Fibroblast of mammary gland (primary cell): ENCODE results near the gene DOCK11.

Experiments
- DNase-seq: peaks from one replicate; pipeline ENCODE4 v3.0.0-alpha.2; 2010; ENCODE audit warnings: low read depth
- H3K4me3 ChIP-seq: 2 replicates; pipeline ENCODE4 v1.5.1; 2011; ENCODE audit warnings: low read depth, mild to moderate bottlenecking, low read length, moderate library complexity; ENCODE audit not compliant: control insufficient read depth
- TF ChIP-seq, protein P1 (sequence below): conservative IDR thresholded peaks from 2 replicates; pipeline ENCODE4 v1.5.1; 2011; ENCODE audit warnings: low read depth, low read length, inconsistent platforms; ENCODE audit not compliant: control insufficient read depth, insufficient read depth

The DOCK11 gene

DNA sequence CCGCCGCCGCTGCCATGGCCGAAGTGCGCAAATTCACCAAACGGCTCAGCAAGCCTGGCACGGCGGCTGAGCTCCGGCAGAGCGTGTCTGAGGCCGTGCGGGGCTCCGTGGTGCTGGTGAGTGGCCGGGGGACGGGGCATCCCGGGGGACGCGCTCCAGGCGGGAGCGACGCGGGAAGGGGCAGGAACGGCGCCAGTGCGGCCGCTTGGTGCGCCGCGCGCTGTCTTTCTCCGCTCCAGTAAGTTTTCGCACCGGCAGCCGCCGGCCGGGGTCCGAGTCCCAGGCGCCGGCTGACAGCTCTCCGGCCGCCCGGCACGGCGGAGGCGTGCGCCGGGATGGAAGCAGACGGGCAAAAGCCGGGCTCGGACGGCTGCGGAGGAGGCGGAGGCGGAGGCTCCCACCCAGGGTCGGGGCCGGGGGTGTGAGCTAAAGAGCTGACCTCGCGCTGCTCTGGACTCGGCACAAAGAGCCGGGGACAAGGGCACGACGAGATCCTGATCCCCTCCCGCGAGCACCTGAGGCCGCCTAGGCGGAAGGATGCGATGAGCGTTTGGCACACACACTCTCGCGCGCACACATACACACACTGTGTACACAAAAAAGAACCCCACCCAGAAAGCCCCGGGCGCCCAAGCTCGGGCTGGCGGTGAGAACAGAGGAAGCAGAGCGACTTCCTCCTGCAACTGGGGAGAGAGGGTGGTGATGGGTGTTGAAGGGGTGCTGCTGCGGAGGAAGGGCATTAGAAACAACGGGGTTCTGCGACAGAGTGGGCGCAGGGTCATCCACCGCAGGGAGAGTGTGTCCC, 545 bp downstream of the DOCK11 start:
- TF ChIP-seq, protein P1, sequence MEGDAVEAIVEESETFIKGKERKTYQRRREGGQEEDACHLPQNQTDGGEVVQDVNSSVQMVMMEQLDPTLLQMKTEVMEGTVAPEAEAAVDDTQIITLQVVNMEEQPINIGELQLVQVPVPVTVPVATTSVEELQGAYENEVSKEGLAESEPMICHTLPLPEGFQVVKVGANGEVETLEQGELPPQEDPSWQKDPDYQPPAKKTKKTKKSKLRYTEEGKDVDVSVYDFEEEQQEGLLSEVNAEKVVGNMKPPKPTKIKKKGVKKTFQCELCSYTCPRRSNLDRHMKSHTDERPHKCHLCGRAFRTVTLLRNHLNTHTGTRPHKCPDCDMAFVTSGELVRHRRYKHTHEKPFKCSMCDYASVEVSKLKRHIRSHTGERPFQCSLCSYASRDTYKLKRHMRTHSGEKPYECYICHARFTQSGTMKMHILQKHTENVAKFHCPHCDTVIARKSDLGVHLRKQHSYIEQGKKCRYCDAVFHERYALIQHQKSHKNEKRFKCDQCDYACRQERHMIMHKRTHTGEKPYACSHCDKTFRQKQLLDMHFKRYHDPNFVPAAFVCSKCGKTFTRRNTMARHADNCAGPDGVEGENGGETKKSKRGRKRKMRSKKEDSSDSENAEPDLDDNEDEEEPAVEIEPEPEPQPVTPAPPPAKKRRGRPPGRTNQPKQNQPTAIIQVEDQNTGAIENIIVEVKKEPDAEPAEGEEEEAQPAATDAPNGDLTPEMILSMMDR: no peak
- peak overlapping the region; percentile 73 for H3K4me3 ChIP-seq
- DNase-seq: peak; percentile 32

DNA sequence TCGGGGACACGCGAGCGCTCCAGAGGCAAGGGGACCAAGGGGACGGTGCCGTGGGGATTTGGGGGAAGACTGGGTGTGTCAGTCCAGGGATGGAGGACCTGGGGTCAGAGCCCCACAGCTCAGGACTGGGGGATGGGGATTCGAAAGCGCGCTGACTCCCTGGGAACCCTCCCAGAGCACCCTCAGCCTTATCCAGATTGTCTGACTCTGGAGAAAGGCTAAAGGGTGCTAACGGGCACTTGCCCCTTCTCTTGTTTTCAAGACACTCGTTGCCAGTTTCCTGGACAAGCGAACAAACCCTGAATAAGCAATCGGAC, 1.1 kb downstream of the DOCK11 start:
- DNase-seq: no peak
- TF ChIP-seq, protein P1: no peak
- H3K4me3 ChIP-seq: peak overlapping the region; percentile 73

DNA sequence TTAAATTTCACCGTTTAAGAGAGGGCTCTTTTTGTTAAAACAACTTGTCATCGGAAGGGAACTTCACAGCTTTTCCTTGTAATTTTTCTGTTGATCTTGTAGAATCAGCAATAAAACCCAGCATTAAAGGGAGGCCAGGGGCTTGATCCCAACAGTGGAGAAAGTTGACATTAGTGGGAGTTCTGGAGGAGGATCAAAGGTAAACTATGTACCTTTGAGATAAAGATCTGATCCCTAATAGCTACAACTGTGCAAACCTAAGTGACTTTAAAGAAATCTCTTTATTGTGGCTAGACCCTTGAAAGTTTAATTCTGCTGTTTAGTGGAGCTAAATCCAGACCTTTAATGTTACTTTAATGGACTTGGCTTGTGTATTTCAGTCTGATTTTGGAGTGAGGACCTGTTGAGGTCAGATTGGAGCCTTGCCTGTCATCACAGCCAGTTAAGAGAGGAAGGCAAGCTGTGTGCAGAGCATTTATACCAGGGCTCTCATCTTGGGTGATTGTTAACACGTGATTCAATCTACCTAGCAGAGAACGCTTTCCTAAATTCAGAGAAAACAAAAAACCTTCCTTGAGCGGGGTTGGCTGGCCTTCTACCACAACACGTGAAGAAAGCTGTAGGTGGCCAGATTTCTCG, 1.7 kb downstream of the DOCK11 start:
- TF ChIP-seq, protein P1: no peak
- DNase-seq: no peak
- peak overlapping the region; percentile 73 for H3K4me3 ChIP-seq

DNA sequence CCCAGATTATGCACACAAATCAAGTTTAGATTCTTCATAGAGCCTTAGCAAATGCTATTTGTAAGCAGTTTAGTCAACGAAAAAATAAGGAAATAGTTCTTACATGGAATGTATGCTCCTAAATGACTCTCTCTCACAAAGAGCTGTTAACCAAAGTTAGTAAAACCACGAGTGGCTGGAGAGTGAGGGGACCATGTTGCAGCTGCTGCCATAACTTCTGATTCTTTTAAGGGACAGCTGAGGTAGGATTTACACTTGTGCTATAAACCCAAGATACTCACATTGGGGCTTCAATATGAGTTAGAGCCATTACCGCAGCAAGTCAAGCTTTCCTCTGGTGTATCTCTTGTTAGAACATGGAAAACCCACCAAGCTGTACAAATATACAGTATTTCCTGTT, 2.7 kb downstream of the DOCK11 start:
- DNase-seq: no peak
- TF ChIP-seq, protein P1: no peak
- no peak overlapping the region for H3K4me3 ChIP-seq

DNA sequence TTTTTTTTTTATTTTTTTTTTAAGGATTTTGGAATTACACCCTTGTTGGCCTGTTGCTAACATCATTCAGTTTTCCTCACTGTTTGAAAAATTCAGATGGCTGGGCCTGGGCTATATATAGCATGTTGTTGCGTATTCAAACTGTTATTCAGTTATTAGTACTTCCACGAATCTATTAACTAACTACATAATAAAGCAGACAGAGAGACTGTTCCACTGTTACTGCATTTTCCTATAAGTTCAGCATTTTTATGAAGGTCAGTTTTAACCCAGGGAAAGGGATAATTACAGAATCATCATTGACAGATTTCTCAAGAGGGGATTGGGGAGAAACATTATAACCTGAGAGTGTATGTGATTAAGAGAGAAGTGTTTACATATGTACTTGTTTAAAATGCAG, 3.1 kb downstream of the DOCK11 start:
- DNase-seq: no peak
- H3K4me3 ChIP-seq: no peak overlapping the region
- TF ChIP-seq, protein P1: no peak

DNA sequence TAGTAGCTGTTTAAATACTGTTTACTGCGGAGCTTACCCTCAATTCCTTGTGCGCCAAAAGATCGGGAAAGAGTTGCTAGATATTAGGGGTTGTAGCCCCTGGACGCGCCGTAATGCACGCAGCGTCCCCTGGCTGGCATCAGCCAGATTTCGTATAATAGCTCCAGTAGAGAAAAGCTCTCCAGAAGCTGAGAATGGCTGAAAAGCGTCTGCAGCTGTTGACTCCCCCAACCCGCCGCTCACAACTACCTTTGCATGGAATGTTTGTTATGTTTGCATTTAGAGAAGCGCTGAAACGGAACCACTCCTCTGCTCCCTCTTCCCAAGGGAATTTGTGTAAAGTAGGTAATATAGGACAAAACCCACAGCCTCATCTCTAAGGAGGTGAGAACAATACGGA, 3.7 kb downstream of the DOCK11 start:
- TF ChIP-seq, protein P1: no peak
- H3K4me3 ChIP-seq: no peak overlapping the region
- DNase-seq: no peak
